Activated T-helper 1 cell treated with Interleukin-2 at 50 U/mL for 16 hours (primary cell): ENCODE results near the gene SLC44A1.

ENCODE experiments used
- DNase-seq: peaks from one replicate; pipeline ENCODE4 v3.0.0-alpha.2; 2020; ENCODE audit warnings: low read depth

Gene SLC44A1

GRCh38 chr9:105393576-105394344 is 149.3 kb downstream of the SLC44A1 start:
- DNase-seq = no peak

GRCh38 chr9:105396441-105396840 is 152.0 kb downstream of the SLC44A1 start:
- no peak for DNase-seq

GRCh38 chr9:105396901-105397300 is 152.4 kb downstream of the SLC44A1 start:
- DNase-seq = no peak

- no peak for DNase-seq
These were observed 154.7 kb downstream of the SLC44A1 start for GRCh38 chr9:105399117-105399516.

- DNase-seq = no peak
These were observed 157.2 kb downstream of the SLC44A1 start for GRCh38 chr9:105401651-105402050.

GRCh38 chr9:105403552-105404248 is 159.2 kb downstream of the SLC44A1 start:
- no peak for DNase-seq

GRCh38 chr9:105405514-105406131 is 161.2 kb downstream of the SLC44A1 start:
- DNase-seq = peak; percentile 17

- DNase-seq = no peak
These were observed 161.9 kb downstream of the SLC44A1 start for GRCh38 chr9:105406369-105406768.

- no peak for DNase-seq
These were observed 169.1 kb downstream of the SLC44A1 start for GRCh38 chr9:105413525-105413924.

GRCh38 chr9:105414947-105415661 is 170.7 kb downstream of the SLC44A1 start:
- DNase-seq = peak; percentile 13

GRCh38 chr9:105415662-105415980 is 171.2 kb downstream of the SLC44A1 start:
- DNase-seq = no peak

GRCh38 chr9:105416840-105417239 is 172.4 kb downstream of the SLC44A1 start:
- DNase-seq = no peak

- no peak for DNase-seq
These were observed 174.4 kb downstream of the SLC44A1 start for GRCh38 chr9:105418588-105419500.

- DNase-seq = no peak
These were observed 175.6 kb downstream of the SLC44A1 start for GRCh38 chr9:105419816-105420597.

GRCh38 chr9:105421154-105421553 is 176.7 kb downstream of the SLC44A1 start:
- no peak for DNase-seq

GRCh38 chr9:105421864-105422263 is 177.4 kb downstream of the SLC44A1 start:
- DNase-seq = no peak

- no peak for DNase-seq
These were observed 181.5 kb downstream of the SLC44A1 start for GRCh38 chr9:105425816-105426433.

GRCh38 chr9:105426657-105427056 is 182.2 kb downstream of the SLC44A1 start:
- no peak for DNase-seq

- no peak for DNase-seq
These were observed 187.2 kb downstream of the SLC44A1 start for GRCh38 chr9:105431424-105432246.
